ENCODE results near the gene LBR. TPM values are rescaled to one million over a fixed set of nuclear protein-coding genes. Genes with fewer than 3 reads are reported as not detected.

Gene LBR
- total RNA-seq, 1 donor from 2014 or later: 8.9 TPM

GRCh38 chr1:225425201-225425786 lies 2.5 kb downstream of the LBR start:
- DNase-seq: no peak
- Histone ChIP-seq H3K27me3 (ENCODE audit: low read depth) (no peaks in the 10 kb centered on the region), H3K27ac (replicated peaks) (no peak overlapping the region), H3K4me3 (no peak overlapping the region), H3K36me3 (peaks cover 15% of the 10 kb centered on the region), H3K9me3 (replicated peaks) (no peaks in the 10 kb centered on the region), H3K4me1 (peaks cover 67% of the 10 kb centered on the region)
- intact Hi-C loops (cut with micrococcal nuclease): no loop called here
- TF ChIP-seq CTCF (IDR thresholded peaks at IDR 0.05; ENCODE audit: borderline replicate concordance): no peak

GRCh38 chr1:225424562-225425200 lies 3.2 kb downstream of the LBR start:
- Histone ChIP-seq H3K27ac (replicated peaks) (no peak overlapping the region), H3K36me3 (peaks cover 21% of the 10 kb centered on the region), H3K4me3 (no peak overlapping the region), H3K9me3 (replicated peaks) (no peaks in the 10 kb centered on the region), H3K27me3 (ENCODE audit: low read depth) (no peaks in the 10 kb centered on the region), H3K4me1 (peaks cover 67% of the 10 kb centered on the region)
- no peak for DNase-seq
- TF ChIP-seq CTCF (IDR thresholded peaks at IDR 0.05; ENCODE audit: borderline replicate concordance): no peak
- intact Hi-C loops (cut with micrococcal nuclease): no loop called here

- no peak for DNase-seq
- Histone ChIP-seq H3K4me1 (peaks cover 58% of the 10 kb centered on the region), H3K4me3 (no peak overlapping the region), H3K9me3 (replicated peaks) (no peaks in the 10 kb centered on the region), H3K27ac (replicated peaks) (no peak overlapping the region), H3K27me3 (ENCODE audit: low read depth) (no peaks in the 10 kb centered on the region), H3K36me3 (peaks cover 32% of the 10 kb centered on the region)
- intact Hi-C loops (cut with micrococcal nuclease): no loop called here
- no peak for TF ChIP-seq CTCF (IDR thresholded peaks at IDR 0.05; ENCODE audit: borderline replicate concordance)
Observed at GRCh38 chr1:225423518-225423855, 4.4 kb downstream of the LBR start.

GRCh38 chr1:225422795-225423517 lies 4.9 kb downstream of the LBR start:
- peaks cover 53% of the 10 kb centered on the region for H3K4me1 ChIP-seq

More at GRCh38 chr1:225422795-225423517, 4.9 kb downstream of the LBR start:
- H3K9me3 ChIP-seq (replicated peaks): no peaks in the 10 kb centered on the region
- no peak overlapping the region for H3K4me3 ChIP-seq
- no peak for DNase-seq
- TF ChIP-seq CTCF (IDR thresholded peaks at IDR 0.05; ENCODE audit: borderline replicate concordance): no peak
- H3K36me3 ChIP-seq: peaks cover 38% of the 10 kb centered on the region
- no peak overlapping the region for H3K27ac ChIP-seq (replicated peaks)
- H3K27me3 ChIP-seq (ENCODE audit: low read depth): no peaks in the 10 kb centered on the region
- intact Hi-C loops (cut with micrococcal nuclease): no loop called here

All from left ventricle myocardium inferior (tissue), 1 donor.